Measurements from ENCODE around the gene SUSD1.
"Not testable (repeated sequence)": the region's sequence is repeated elsewhere in the genome, so short reads cannot be mapped to it uniquely, and the experiment has no call there.

The SUSD1 gene

DNA sequence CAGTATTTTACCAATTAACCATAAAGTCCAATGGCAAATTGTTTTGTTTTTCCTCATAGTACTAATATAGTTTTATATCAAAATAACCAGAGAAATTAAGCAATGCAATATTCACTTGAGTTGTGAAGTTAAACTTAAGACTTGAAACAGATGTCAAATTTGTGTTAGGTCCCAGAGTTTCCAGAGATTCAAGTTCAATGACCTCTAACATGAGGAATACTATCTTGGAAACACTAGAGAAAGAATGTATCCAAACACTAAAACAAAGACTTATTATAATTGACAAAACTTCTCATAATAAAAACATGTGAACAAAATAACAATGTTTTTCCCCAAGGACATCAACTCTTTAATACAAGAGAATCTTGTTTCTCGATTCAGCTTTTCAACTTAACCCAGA is 18.0 kb downstream of the SUSD1 start:
- no peak overlapping the region for H3K4me3 ChIP-seq (ENCODE audit: low read depth, low read length)

DNA sequence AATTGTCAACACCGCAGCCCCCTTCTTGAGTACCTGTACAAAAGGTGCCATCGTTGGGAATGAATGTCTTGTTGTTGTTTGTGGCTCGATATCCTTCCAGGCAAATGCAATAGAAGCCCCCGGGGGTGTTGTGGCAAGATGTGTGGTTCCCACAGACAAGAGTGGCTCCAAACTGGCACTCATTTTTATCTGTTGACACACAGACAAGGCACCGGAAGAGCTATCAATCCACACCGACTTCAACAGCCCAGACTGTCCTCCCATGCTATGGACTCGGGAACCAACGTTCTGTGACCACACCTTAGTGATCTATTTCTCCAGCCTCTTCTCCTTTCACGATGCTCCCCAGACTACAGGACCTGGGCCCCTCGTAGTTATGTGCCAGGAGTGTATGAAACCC is 25.9 kb downstream of the SUSD1 start:
- Histone ChIP-seq H3K4me3 (ENCODE audit: low read depth, low read length) (no peak overlapping the region), H3K27ac (ENCODE audit: low read depth, low read length) (no peak overlapping the region), H3K79me2 (ENCODE audit: control insufficient read depth, insufficient read depth, low read length, unreplicated experiment) (no peaks in the 10 kb centered on the region), H3K4me1 (ENCODE audit: control insufficient read depth, insufficient read depth, low read length, unreplicated experiment) (no peaks in the 10 kb centered on the region), H3K36me3 (ENCODE audit: insufficient read depth, low read length) (no peaks in the 10 kb centered on the region), H2AFZ (ENCODE audit: low read length, unreplicated experiment) (no peak overlapping the region), H3K27me3 (ENCODE audit: insufficient read depth, low read length) (no peaks in the 10 kb centered on the region)

More for the DNA sequence above, 18.0 kb downstream of the SUSD1 start:
- Histone ChIP-seq H3K27me3 (ENCODE audit: insufficient read depth, low read length) (no peaks in the 10 kb centered on the region), H3K79me2 (ENCODE audit: control insufficient read depth, insufficient read depth, low read length, unreplicated experiment) (no peaks in the 10 kb centered on the region), H2AFZ (ENCODE audit: low read length, unreplicated experiment) (no peak overlapping the region), H3K36me3 (ENCODE audit: insufficient read depth, low read length) (no peaks in the 10 kb centered on the region), H3K27ac (ENCODE audit: low read depth, low read length) (no peak overlapping the region), H3K4me1 (ENCODE audit: control insufficient read depth, insufficient read depth, low read length, unreplicated experiment) (peaks cover 7% of the 10 kb centered on the region)

DNA sequence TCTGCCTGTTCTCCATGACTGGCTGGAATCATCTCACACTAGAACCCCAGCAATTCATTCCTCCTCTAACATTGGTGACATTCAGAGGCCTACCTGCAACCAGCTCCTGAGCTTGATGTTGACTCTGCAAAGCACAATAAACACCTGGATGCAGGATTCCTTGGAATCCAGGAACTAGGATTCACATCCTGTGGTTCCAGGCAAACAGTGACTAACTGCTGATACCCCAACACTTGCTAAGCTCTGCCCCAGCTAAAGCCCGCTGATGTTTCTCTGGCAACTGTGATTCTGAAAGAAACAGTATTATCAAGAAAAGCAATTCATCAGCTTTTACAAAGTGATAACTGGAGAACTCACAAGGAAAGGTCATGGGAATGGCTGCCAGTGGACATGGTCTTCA is 29.2 kb downstream of the SUSD1 start:
- Histone ChIP-seq H3K36me3 (ENCODE audit: insufficient read depth, low read length) (no peaks in the 10 kb centered on the region), H3K4me3 (ENCODE audit: low read depth, low read length) (no peak overlapping the region), H3K79me2 (ENCODE audit: control insufficient read depth, insufficient read depth, low read length, unreplicated experiment) (no peaks in the 10 kb centered on the region), H2AFZ (ENCODE audit: low read length, unreplicated experiment) (no peak overlapping the region), H3K4me1 (ENCODE audit: control insufficient read depth, insufficient read depth, low read length, unreplicated experiment) (no peaks in the 10 kb centered on the region), H3K27me3 (ENCODE audit: insufficient read depth, low read length) (no peaks in the 10 kb centered on the region), H3K27ac (ENCODE audit: low read depth, low read length) (no peak overlapping the region)

DNA sequence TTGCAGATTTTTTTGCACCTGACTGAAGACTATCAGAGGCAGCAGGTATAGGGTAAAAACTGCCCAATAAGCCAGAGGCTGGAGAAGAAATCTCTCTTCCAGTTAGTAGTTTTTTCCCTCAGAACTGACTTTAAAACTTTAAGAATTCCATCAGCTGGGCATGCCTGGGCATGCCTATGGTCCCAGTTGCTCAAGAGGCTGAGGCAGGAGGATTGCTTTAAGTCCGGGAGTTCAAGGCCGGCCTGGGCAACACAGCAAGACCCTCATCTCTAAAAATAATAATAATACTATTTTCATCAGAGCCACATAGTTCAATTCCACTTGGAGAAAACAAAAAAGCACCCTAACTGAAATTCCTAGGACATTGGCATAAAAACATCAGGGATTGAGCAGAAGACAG is 30.3 kb downstream of the SUSD1 start:
- Histone ChIP-seq H2AFZ (ENCODE audit: low read length, unreplicated experiment) (no peak overlapping the region), H3K79me2 (ENCODE audit: control insufficient read depth, insufficient read depth, low read length, unreplicated experiment) (no peaks in the 10 kb centered on the region), H3K4me3 (ENCODE audit: low read depth, low read length) (no peak overlapping the region), H3K4me1 (ENCODE audit: control insufficient read depth, insufficient read depth, low read length, unreplicated experiment) (no peaks in the 10 kb centered on the region), H3K36me3 (ENCODE audit: insufficient read depth, low read length) (no peaks in the 10 kb centered on the region), H3K27me3 (ENCODE audit: insufficient read depth, low read length) (no peaks in the 10 kb centered on the region), H3K27ac (ENCODE audit: low read depth, low read length) (no peak overlapping the region)

DNA sequence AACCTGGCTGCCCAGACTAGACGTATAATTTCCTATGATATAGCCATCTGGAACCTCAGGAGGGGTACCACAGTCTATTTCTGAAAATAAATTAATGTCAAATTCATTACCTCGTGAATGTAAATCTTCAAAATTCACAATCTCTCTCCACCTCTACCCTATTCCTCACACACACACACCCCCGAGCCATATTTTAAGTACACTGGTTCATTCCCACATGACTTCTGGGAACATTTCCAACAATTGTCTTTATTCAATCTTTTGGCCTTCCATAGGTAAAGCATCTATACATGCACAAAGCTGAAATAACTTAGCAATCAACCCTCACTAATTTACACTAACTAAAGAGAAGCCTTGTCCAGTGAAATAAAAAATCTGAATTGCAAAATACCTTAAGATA is 32.7 kb downstream of the SUSD1 start:
- no peaks in the 10 kb centered on the region for H3K27me3 ChIP-seq (ENCODE audit: insufficient read depth, low read length)
- H3K4me3 ChIP-seq (ENCODE audit: low read depth, low read length) = no peak overlapping the region
- H3K36me3 ChIP-seq (ENCODE audit: insufficient read depth, low read length) = no peaks in the 10 kb centered on the region
- H3K79me2 ChIP-seq (ENCODE audit: control insufficient read depth, insufficient read depth, low read length, unreplicated experiment) = no peaks in the 10 kb centered on the region
- no peak overlapping the region for H3K27ac ChIP-seq (ENCODE audit: low read depth, low read length)
- H3K4me1 ChIP-seq (ENCODE audit: control insufficient read depth, insufficient read depth, low read length, unreplicated experiment) = no peaks in the 10 kb centered on the region
- no peak overlapping the region for H2AFZ ChIP-seq (ENCODE audit: low read length, unreplicated experiment)

DNA sequence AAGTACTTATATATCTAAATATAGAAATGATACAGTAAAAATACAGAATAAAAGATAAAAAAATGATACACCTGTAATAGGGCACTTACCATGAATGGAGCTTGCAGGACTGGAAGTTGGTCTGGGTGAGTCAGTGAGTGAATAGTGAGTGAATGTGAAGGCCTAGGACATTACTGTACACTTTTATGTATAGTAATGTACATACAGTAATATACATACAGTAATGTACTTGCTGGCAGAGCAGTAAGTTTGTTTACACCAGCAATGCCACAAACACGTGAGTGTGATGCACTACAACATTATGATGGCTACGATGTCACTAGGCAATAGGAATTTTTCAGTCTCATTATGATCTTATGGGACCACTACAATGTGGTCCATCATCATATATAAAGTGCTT is 34.2 kb downstream of the SUSD1 start:
- Histone ChIP-seq H3K79me2 (ENCODE audit: control insufficient read depth, insufficient read depth, low read length, unreplicated experiment) (no peaks in the 10 kb centered on the region), H3K27ac (ENCODE audit: low read depth, low read length) (no peak overlapping the region), H3K27me3 (ENCODE audit: insufficient read depth, low read length) (no peaks in the 10 kb centered on the region), H3K36me3 (ENCODE audit: insufficient read depth, low read length) (no peaks in the 10 kb centered on the region), H3K4me1 (ENCODE audit: control insufficient read depth, insufficient read depth, low read length, unreplicated experiment) (no peaks in the 10 kb centered on the region), H2AFZ (ENCODE audit: low read length, unreplicated experiment) (no peak overlapping the region), H3K4me3 (ENCODE audit: low read depth, low read length) (no peak overlapping the region)

DNA sequence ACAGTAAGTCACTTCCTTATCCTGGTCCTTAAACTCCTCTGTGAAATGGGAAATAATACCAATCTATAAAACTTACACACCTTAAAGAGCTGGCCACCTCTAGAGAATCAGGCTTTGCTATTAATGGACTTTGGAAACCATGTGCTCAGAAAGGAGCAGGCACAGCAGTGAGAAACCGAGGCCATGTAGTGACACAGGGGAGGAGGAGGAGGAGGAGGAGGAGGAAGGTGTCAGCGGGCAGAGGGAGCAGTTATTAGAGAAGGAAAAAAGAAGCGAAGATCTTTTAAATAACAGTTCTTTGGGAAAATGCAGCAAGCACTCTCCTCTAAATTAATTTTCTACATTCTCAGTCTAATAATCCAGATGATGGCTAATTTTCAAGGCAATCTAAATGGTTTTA is 38.0 kb downstream of the SUSD1 start:
- no peaks in the 10 kb centered on the region for H3K79me2 ChIP-seq (ENCODE audit: control insufficient read depth, insufficient read depth, low read length, unreplicated experiment)
- H2AFZ ChIP-seq (ENCODE audit: low read length, unreplicated experiment) = no peak overlapping the region
- H3K27ac ChIP-seq (ENCODE audit: low read depth, low read length) = no peak overlapping the region
- H3K4me3 ChIP-seq (ENCODE audit: low read depth, low read length) = no peak overlapping the region
- no peaks in the 10 kb centered on the region for H3K4me1 ChIP-seq (ENCODE audit: control insufficient read depth, insufficient read depth, low read length, unreplicated experiment)
- no peaks in the 10 kb centered on the region for H3K27me3 ChIP-seq (ENCODE audit: insufficient read depth, low read length)
- 0 out of 2 replicates have a peak, but pooled peaks cover 7% of the 10 kb centered on the region for H3K36me3 ChIP-seq (ENCODE audit: insufficient read depth, low read length)

DNA sequence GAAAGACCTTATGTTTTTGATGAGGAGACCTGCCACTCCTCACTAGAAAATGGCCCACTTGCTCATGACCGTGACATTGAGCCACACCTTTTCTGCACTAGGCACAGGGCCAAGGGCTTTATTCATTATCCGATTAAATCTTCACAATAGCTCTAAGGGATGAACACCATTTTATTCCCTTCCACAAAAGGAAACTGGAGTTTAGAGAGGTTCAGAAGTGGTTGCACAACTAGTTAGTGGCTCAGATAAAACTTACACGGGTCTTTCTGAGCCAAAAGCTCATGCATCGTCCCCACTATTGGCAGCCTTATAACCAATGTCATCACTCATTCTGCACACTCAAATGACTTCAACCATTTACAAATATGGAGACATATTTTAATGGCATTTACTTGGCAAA is 39.4 kb downstream of the SUSD1 start:
- no peak overlapping the region for H3K4me3 ChIP-seq (ENCODE audit: low read depth, low read length)
- H2AFZ ChIP-seq (ENCODE audit: low read length, unreplicated experiment) = no peak overlapping the region
- no peaks in the 10 kb centered on the region for H3K4me1 ChIP-seq (ENCODE audit: control insufficient read depth, insufficient read depth, low read length, unreplicated experiment)
- H3K27ac ChIP-seq (ENCODE audit: low read depth, low read length) = no peak overlapping the region
- no peaks in the 10 kb centered on the region for H3K27me3 ChIP-seq (ENCODE audit: insufficient read depth, low read length)
- H3K79me2 ChIP-seq (ENCODE audit: control insufficient read depth, insufficient read depth, low read length, unreplicated experiment) = no peaks in the 10 kb centered on the region
- 0 out of 2 replicates have a peak, but pooled peaks cover 7% of the 10 kb centered on the region for H3K36me3 ChIP-seq (ENCODE audit: insufficient read depth, low read length)

DNA sequence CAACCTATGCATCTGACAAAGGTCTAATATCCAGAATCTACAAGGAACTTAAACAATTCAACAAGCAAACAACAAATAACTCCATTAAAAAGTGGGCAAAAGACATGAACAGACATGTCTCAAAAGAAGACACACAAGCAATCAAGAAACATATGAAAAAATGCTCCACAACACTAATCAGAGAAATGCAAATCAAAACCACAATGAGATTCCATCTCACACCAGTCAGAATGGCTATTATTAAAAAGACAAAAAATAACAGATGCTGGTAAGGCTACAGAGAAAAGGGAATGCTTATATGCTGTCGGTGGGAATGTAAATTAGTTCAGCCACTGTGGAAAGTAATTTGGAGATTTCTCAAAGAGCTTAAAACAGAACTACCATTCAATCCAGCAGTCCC is 41.3 kb downstream of the SUSD1 start:
- not testable (repeated sequence) for H3K4me3 ChIP-seq (ENCODE audit: low read depth, low read length); H3K27me3 ChIP-seq (ENCODE audit: insufficient read depth, low read length); H3K27ac ChIP-seq (ENCODE audit: low read depth, low read length)

DNA sequence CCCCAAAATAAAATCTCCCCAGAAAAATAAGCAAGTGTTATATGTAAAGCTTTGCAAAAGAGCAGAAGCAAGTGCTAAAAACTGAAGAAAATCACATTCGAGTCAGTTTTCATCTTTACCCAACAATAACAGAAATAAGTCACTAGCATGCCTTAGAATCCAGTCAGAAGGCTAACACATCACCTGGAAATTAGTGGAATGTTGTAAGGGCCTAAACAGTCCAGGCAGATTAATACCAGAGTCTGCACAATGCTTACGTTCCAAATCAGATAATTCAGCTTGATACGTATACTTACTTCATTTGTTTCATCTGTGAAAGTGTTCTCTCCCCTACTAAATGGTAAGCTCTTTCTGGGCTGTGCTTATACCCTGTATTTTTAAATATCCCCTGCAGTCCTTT is 42.7 kb downstream of the SUSD1 start:
- no peaks in the 10 kb centered on the region for H3K4me1 ChIP-seq (ENCODE audit: control insufficient read depth, insufficient read depth, low read length, unreplicated experiment)
- H3K79me2 ChIP-seq (ENCODE audit: control insufficient read depth, insufficient read depth, low read length, unreplicated experiment) = no peaks in the 10 kb centered on the region
- H3K4me3 ChIP-seq (ENCODE audit: low read depth, low read length) = no peak overlapping the region
- no peak overlapping the region for H2AFZ ChIP-seq (ENCODE audit: low read length, unreplicated experiment)
- H3K36me3 ChIP-seq (ENCODE audit: insufficient read depth, low read length) = 0 out of 2 replicates have a peak, but pooled peaks cover 7% of the 10 kb centered on the region
- no peak overlapping the region for H3K27ac ChIP-seq (ENCODE audit: low read depth, low read length)
- H3K27me3 ChIP-seq (ENCODE audit: insufficient read depth, low read length) = no peaks in the 10 kb centered on the region

More for the DNA sequence above, 41.3 kb downstream of the SUSD1 start:
- H2AFZ ChIP-seq (ENCODE audit: low read length, unreplicated experiment); H3K36me3 ChIP-seq (ENCODE audit: insufficient read depth, low read length); H3K4me1 ChIP-seq (ENCODE audit: control insufficient read depth, insufficient read depth, low read length, unreplicated experiment); H3K79me2 ChIP-seq (ENCODE audit: control insufficient read depth, insufficient read depth, low read length, unreplicated experiment): not testable (repeated sequence)

DNA sequence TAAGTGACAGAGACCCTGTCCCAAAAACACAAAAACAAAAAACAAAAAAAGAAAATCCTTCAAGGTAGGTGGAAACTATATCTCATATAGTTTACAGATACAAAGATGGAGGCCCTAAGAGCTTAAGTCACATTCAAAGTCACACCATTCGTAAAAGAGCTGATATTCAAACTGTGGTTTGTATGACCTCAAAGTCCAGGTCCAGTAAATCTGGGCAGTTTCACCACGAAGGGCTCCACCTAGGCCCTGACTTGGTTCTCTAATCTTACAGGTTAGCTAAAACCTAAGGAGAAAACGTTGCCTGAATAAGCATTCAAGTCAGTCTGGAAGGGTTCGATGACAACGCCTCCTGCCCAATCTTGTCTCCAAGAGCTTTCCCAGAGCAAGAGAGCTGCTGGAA is 44.1 kb downstream of the SUSD1 start:
- Histone ChIP-seq H3K4me1 (ENCODE audit: control insufficient read depth, insufficient read depth, low read length, unreplicated experiment) (no peaks in the 10 kb centered on the region), H2AFZ (ENCODE audit: low read length, unreplicated experiment) (no peak overlapping the region), H3K27me3 (ENCODE audit: insufficient read depth, low read length) (no peaks in the 10 kb centered on the region), H3K36me3 (ENCODE audit: insufficient read depth, low read length) (0 out of 2 replicates have a peak, but pooled peaks cover 7% of the 10 kb centered on the region), H3K27ac (ENCODE audit: low read depth, low read length) (no peak overlapping the region), H3K4me3 (ENCODE audit: low read depth, low read length) (no peak overlapping the region), H3K79me2 (ENCODE audit: control insufficient read depth, insufficient read depth, low read length, unreplicated experiment) (no peaks in the 10 kb centered on the region)

Data from ACC112 (cell line).